Mucosa of descending colon (tissue), 3 donors: ENCODE measurements around the gene PPM1L. TPM values are rescaled to one million over a fixed set of nuclear protein-coding genes. Genes with fewer than 3 reads are reported as not detected.

Source experiments
- ATAC-seq: fragments of 200-7000 bp; cut with Tn5 transposase; one replicate; pipeline ENCODE4 v1.9.1; 2020; ENCODE audit warnings: mild to moderate bottlenecking, moderate library complexity
- DNase-seq, 3 donors: peaks; one replicate each; pipeline ENCODE4 v3.0.0-alpha.2; 2020
- H3K36me3 ChIP-seq: fragments of 200-600 bp; one replicate; pipeline ENCODE4 v1.8.0; 2021; ENCODE audit warnings: low read depth, mild to moderate bottlenecking
- H3K4me1 ChIP-seq: fragments of 200-600 bp; one replicate; pipeline ENCODE4 v1.8.0; 2021; ENCODE audit warnings: low read depth, mild to moderate bottlenecking
- H3K4me3 ChIP-seq: fragments of 200-600 bp; one replicate; pipeline ENCODE4 v1.8.0; 2021; ENCODE audit warnings: mild to moderate bottlenecking
- H3K9me3 ChIP-seq: fragments of 200-600 bp; one replicate; pipeline ENCODE4 v1.8.0; 2021; ENCODE audit warnings: mild to moderate bottlenecking
- intact Hi-C, 2 donors: fragments of 100-400 bp; cut with DNase I in 1 of 2; cut with micrococcal nuclease in 1 of 2; formaldehyde crosslinking; loops; one replicate each; pipeline versions ENCODE4 v1.11.0 to v1.11.1; 2022; cut with DNase I, micrococcal nuclease
- total RNA-seq, 3 donors: library from RNA; stranded (reverse); fragmentation: NEBNext Ultra II Directional in 2 of 3; extraction: Animal tissue kit (Norgen Biotek cat#: 25700) in 2 of 3; gene quantifications; one replicate each; pipeline versions ENCODE4 v1.2.1 to v1.2.4, GENCODE V29; 2021 to 2023
- TF ChIP-seq, protein P1 (sequence below): fragments of 200-600 bp; IDR thresholded peaks from one replicate; pipeline ENCODE4 v1.8.0; 2022; ENCODE audit warnings: antibody characterized with exemption, mild to moderate bottlenecking
- donor health status: DM: no; HTN: no; CAD: no; lungs with moderate emphysema.
- donor health status: DM: no; HTN: no; CAD: no.
- donor health status: DM: no; HTN: yes; CAD: no.

The PPM1L gene
- total RNA-seq, 3 donors from 2014 or later: 16.2 to 47.9 (median 21.6) TPM

DNA sequence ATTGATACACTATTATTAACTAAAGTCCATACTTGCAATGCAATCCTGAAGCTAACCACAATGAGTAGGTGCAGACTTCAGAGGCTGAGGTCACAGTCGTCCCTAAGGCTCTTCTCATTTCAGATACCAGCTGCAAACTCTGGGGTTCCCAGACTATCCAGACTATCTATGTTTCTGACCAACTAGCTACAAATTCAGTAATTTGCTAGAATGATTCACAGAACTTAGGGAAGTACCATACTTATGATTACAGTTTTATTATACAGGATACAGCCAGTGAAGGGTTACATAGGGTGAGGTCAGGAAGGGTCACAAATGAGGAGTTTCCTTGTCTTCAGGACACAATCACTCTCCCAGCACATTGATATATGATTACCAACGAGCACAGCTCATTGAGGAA is 36.5 kb downstream of the PPM1L start:
- H3K4me3 ChIP-seq: no peak overlapping the region
- TF ChIP-seq, protein P1, sequence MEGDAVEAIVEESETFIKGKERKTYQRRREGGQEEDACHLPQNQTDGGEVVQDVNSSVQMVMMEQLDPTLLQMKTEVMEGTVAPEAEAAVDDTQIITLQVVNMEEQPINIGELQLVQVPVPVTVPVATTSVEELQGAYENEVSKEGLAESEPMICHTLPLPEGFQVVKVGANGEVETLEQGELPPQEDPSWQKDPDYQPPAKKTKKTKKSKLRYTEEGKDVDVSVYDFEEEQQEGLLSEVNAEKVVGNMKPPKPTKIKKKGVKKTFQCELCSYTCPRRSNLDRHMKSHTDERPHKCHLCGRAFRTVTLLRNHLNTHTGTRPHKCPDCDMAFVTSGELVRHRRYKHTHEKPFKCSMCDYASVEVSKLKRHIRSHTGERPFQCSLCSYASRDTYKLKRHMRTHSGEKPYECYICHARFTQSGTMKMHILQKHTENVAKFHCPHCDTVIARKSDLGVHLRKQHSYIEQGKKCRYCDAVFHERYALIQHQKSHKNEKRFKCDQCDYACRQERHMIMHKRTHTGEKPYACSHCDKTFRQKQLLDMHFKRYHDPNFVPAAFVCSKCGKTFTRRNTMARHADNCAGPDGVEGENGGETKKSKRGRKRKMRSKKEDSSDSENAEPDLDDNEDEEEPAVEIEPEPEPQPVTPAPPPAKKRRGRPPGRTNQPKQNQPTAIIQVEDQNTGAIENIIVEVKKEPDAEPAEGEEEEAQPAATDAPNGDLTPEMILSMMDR: no peak
- H3K9me3 ChIP-seq: no peaks in the 10 kb centered on the region
- intact Hi-C loops: no loop called here
- no peaks in the 10 kb centered on the region for H3K4me1 ChIP-seq
- ATAC-seq (peak; percentile 70), DNase-seq (no peak)
- no peaks in the 10 kb centered on the region for H3K36me3 ChIP-seq

DNA sequence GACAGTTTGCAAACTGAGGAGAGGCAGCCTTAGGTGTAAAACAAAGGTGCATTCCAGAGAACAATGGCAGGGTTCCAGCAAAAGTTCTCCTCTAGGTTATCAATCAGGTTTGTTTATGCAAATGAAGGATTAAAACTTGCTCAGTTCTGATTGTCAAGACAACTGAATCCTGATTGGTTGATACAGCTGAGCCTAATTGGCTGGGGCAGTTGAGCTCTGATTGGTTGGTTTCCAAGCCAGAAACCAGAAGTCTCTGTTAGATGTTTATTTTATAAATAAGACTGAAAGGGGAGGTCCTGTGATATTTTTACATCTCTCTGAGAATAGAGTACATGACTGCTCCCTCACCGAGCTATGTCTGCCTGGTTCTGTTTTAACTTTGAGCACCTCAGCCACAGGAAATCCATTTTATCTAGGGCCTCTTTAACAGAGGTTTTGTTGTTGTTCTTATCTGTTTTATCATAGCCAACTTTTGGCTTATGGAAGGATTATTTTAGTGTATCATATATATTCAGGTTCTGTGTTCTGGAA is 37.8 kb downstream of the PPM1L start:
- H3K36me3 ChIP-seq: no peaks in the 10 kb centered on the region
- ATAC-seq (no peak), DNase-seq (no peak)
- no peaks in the 10 kb centered on the region for H3K4me1 ChIP-seq
- no peak overlapping the region for H3K4me3 ChIP-seq
- H3K9me3 ChIP-seq: no peaks in the 10 kb centered on the region
- intact Hi-C loops: no loop called here
- TF ChIP-seq, protein P1: no peak

DNA sequence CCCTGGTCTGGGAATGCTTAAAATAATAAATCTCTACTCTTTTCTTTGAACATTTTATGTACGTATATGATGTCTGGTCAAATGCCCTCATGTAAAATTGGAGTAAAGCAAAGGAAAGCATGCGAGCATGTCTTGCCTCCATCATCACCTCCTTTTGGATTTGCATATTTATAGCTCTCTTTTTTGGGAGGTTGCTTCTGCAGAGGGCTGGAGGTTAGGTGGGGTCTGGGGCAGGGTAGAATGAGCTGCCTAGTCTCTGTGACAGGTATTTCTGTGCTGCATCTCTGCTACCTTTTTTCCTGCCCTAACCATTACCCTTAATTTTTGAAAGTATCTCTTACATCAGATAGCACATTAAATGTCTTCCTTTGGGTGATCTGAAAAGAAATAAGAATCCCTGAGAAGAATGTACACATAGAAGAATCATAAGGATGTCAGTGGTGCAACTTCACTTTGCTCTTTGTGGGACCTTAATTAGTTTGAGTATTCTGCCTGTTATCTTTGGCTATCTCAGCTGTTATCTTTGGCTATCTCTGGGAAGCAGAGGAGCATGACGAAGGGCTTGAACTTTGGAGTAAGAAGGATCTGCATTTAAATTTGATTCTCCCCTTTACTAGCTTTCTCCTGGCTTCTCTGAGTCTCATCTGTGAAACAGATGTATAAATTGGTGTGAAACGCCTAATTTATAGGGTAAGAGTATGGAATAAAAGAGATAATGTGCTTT is 40.2 kb downstream of the PPM1L start:
- H3K9me3 ChIP-seq: no peaks in the 10 kb centered on the region
- ATAC-seq: peak; percentile 22
- no peaks in the 10 kb centered on the region for H3K4me1 ChIP-seq
- TF ChIP-seq, protein P1: no peak
- DNase-seq: no peak
- no peaks in the 10 kb centered on the region for H3K36me3 ChIP-seq
- H3K4me3 ChIP-seq: no peak overlapping the region
- intact Hi-C loops: no loop called here

DNA sequence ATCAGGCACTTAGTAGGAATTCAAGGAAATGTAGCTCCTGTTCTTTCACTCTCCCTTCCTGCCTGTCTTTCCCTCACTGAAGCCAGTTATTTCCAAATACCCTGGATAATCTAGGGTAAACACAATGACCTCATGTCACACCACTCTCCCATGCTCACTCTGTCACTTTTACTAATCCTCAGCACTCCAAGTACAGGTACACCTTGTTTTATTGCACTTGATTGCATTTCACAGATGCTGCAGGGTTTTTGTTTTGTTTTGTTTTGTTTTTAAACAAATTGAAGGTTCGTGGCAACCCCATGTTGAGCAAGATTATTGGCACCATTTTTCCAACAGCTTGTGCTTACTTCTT is 40.8 kb downstream of the PPM1L start:
- H3K9me3 ChIP-seq: no peaks in the 10 kb centered on the region
- ATAC-seq (peak; percentile 90), DNase-seq (no peak)
- H3K36me3 ChIP-seq: no peaks in the 10 kb centered on the region
- TF ChIP-seq, protein P1: no peak
- H3K4me3 ChIP-seq: no peak overlapping the region
- no peaks in the 10 kb centered on the region for H3K4me1 ChIP-seq
- intact Hi-C loops: no loop called here

DNA sequence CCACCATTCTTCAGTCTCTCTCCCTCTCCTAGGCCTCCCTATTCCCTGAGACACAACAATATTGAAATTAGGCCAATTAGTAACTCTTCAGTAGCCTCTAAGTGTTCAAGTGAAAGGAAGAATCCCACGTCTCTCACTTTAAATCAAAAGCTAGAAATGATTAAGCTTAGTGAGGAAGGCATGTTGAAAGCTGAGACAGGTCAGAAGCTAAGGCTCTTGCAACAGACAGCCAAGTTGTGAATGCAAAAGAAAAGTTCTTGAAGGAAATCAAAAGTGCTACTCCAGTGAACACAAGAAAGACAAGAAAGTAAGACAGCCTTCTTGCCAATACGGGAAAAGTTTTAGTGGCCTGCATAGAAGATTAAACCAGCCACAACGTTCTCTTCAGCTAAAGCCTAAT is 41.3 kb downstream of the PPM1L start:
- no peaks in the 10 kb centered on the region for H3K4me1 ChIP-seq
- TF ChIP-seq, protein P1: no peak
- no peaks in the 10 kb centered on the region for H3K36me3 ChIP-seq
- H3K9me3 ChIP-seq: no peaks in the 10 kb centered on the region
- intact Hi-C loops: no loop called here
- ATAC-seq (no peak), DNase-seq (no peak)
- no peak overlapping the region for H3K4me3 ChIP-seq
